Bone marrow (tissue), 2 donors: ENCODE results near the gene ANKRD6.

Experiments used
- DNase-seq, 2 donors: peaks; one replicate each; lab custom pipeline; 2025; lab: John Stamatoyannopoulos, UW

Gene ANKRD6

DNA sequence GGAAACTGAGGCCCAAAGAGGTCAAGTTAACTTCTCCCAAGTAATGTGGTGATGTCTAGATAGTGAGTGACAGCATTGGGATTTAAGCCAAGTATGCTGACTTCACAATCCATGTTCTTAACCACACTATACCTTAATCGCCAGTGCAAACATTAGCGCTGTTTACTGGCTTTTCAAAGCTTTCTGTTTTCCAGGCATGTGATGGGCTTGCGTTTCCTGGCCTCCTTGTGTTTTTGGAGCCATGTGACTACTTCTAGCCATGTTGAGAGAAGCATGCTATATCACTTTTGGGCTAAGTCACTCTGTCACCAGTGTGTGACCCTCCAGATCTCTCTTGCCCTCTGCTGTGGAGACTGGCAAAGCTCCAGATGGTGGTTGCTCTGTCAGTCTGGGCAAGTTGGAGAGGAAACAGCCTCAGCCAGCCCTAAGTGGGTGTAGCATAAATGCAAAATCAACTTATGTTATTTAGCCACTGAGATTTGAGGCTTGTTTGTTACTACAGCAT is 76.9 kb downstream of the ANKRD6 start:
- peak in 1 of 2 donors; percentile 2 for DNase-seq

DNA sequence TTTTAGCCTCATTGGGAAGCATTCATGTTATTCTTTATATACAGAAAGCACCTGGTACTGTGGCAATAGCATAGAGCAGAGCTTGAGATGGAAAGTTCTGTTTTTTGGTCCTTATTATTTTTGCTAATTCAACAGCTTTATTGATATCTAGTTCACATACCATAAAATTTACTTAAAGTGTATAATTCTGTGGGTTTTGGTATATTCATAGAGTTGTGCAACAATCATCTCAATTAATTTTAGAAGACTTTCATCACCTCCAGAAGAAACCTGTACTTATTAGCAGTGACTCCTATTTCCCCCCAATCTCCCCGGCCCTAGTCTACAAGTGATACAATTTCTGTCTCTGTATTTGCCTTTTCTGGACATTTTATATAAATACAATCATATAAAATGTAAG is 77.4 kb downstream of the ANKRD6 start:
- DNase-seq: no peak

DNA sequence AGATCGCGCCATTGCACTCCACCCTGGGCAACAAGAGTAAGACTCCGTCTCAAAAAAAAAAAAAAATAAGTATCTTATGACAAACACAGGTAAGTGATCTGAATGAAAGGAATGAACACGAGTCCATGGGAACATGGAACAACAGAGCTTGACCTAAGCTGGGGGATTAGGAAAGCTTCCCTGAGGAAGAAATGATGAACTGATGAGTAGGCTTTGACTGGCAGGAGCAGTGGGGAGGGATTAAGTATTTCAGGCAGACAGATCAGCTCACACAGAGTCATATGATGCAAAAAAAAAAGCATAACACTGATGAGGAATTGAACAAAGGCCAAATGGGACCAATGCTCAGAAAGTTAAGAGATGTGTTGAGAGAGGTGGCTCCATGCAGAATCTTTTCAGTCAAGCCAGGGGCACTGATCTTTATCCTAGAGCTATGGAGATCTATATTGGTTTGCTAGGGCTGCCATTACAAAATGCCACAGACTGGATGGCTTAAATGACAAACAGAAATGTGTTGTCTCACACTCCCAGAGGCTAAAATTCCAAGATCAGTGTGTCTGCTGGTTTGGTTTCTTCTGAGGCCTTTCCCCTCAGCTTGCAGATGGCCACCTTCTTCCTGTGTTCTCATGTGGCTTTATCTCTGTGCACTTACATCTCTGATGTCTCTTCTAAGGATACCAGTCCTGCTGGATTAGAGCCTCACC is 85.6 kb downstream of the ANKRD6 start:
- DNase-seq: no peak

DNA sequence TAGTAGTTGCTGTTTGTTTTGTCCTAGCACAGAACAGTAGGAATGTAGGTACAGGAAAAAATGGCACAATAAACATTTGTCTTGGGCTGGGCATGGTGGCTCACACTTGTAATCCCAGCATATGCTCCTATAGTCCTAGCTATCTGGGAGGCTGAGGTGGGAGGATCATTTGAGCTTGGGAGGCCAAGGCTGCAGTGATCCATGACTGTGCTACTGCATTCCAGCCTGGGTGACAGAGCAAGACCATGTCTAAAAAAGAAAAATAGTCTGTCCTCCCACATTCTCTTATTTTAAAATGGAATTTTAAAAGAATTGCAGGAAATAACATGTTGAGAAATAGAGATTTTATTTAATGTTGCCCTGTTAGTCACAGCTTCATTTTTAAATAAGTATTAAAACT is 87.8 kb downstream of the ANKRD6 start:
- DNase-seq: no peak

DNA sequence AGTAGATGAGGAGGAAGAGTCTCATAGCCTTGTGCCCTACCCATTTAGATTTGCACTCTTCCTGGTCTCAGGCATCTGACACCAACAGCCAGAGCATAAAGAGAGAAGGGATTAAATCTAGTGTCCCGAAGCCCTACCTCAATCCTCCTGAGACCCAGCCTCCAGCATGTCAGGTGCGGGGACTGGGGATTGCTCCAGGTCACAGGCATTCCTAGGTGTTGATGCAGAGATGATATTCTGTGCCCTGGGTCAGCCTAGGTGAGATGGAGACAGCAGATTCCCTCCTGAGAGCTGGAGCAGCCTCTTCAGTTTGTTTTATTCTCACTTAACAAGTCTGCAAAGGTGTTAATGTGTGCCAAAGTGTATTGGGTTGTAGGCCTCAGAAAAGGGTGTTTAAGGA is 89.8 kb downstream of the ANKRD6 start:
- no peak for DNase-seq

DNA sequence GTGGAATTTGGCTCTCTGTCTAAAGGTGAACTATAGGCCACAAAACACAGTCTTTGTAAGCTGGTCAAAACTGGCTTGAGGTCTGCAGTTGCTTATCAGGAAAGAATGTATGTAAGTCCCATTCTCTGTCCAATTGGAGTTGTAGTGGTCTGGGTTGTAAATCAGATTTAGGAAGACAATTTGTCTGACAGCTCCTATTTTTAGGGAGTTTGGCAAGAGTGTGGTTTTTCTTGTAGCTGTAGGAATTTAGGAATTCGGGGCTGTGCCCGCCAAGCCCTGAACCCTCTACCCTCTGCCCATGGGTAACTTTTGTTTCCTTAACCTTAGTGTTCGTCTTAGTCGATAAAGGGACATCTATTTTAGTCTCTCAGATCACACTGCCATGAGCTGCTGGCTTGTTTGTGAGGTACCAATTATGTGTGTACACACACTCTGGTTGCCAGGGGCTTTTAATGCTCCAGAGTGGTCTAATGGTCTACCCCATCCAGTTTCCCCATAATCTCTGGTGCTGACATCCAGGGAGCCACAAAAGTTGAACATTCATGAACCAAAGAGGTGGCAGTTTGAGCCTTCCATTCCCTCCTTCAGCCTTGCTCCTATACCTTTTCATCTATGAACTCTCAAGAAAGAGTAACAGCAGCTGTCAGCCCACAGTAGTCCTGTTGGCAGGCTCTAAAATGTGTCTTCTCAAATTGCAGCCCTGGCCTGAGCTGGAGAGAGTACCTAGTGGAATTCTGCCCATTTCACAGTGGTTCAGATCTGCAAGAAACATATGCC is 93.0 kb downstream of the ANKRD6 start:
- DNase-seq: no peak

DNA sequence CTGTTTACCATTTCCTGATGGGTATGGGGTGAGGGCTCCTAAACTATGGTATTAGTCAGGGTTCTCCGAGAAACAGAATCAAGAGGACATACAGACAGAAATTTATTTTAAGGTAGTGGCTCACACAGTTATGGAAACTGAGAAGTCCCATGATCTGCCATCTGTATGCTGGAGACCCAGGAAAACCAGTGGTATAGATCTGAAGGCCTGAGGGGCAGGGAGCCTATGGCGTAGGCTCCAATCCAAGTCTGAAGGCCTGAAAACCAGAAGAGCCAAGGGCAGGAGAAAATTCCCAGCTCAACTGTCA is 93.6 kb downstream of the ANKRD6 start:
- no peak for DNase-seq

DNA sequence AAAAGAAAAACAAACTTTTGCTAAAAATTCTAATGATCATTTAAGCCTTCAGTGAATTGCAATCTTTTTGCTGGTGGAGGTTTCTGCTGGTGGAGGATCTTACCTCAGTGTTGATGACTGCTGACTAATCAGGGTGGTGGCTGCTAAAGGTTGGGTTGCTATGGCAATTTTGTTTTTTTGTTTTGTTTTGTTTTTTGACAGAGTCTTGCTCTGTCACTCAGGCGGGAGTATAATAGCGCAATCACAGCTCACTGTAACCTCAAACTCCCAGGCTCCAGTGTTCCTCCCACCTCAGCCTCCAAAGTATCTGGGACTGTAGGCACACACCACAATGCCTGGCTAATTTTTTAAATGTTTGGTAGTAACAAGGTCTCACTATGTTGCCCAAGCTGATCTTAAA is 94.7 kb downstream of the ANKRD6 start:
- DNase-seq: no peak

DNA sequence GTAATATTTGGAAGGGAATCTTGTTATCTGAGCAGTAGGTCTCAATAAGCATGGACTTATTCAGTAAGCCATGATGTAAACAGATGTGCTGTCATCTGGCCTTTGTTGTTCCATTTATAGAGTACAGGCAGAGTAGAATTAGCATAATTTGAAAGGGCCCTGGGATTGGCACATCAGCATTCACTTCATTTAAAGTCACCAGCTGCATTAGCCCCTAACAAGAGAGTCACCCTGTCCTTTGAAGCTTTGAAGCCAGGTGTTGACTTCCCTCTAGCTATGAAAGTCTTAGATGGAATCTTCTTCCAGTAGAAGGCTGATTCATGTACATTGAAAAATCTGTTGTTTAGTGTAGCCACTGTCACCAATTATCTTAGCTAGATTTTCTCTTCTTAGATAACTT is 95.9 kb downstream of the ANKRD6 start:
- peak in 1 of 2 donors; percentile 4 for DNase-seq

DNA sequence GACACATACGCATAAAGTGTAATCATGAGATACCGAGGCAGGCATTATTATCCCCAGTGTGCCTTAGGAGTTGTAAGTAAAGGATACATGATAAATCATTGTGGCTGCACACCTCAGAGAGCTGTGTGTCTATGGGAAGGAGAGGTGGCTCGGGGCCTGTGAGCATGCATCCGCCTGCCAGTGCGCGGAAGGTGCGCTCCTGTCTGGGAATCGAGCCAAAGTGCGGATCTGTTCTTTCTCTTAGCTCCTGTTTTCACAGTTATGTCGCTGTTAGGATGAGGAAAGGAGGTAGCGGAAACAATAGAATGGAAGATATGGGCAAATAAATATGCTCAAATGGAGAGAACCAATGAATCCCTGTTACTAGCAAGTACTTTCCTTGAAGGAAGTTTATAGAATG is 98.0 kb downstream of the ANKRD6 start:
- no peak for DNase-seq

DNA sequence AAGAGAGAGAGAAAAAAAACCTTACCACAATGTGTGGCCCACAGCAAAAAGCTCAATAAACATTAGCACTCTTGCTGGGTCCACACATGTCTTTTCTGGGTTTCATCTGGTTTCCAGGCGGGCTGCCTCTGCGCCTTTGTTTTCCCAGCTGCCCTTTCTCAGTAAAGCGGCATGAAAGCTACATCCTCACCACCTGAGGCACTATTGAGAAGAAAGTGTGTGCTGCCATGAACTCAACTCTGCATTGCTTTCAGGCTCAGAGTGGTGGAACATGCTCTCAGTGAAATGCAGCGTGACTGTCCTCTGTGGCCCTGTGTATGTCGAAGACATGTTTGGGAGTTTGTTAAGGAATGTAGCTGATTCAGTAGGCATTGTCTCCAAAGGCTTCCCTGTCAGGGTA is 103.3 kb downstream of the ANKRD6 start:
- DNase-seq: no peak

DNA sequence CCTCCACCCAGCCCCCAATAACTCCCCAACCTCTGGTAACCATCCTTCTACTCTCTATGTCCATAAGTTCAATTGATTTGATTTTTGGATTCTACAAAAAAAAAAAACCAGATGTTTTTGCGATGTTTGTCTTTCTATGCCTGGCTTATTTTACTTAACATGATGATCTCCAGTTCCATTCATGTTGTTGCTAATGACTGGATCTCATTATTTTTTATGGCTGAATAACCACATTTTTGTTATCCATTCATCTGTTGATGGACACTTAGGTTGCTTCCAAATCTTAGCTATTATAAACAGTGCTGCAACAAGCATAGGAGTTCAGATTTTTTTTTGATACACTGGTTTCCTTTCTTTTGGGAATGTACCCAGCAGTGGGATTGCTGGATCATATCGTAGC is 106.8 kb downstream of the ANKRD6 start:
- DNase-seq: no peak

DNA sequence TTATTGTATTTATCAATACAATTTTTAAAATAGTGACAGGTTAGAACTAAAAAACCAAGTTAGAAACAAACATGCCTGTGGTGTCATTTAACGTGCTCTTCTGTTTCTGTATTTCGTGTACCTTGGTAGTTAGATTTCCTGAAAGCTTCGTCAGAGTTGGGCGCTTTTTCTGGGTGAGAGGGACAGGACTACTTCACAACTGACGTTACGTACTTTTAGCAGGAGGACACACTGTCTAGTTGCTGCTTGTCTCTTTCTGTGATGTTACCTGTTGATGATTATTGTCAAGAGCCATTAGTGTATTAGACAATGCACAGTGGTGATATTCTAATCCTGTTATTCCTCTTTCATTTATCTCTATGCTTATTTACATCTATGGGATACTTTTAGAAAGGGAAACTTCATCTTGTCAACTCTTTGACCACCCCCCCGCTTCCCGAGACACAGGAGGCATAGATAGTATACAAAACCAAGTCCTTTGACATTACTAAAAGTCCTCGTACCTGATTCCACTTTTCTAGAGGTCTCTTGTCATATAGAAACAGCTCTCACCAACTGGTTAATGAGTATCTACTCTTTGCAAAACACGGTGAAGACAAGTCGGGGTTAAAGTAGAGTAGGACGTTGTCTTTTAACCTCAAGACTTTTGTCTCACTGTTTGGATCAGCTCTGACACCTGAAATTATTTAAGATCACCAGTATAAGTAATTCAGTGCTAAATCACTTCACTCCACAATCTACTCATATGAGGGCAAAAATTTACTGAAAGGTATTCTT is 109.3 kb downstream of the ANKRD6 start:
- DNase-seq: no peak

DNA sequence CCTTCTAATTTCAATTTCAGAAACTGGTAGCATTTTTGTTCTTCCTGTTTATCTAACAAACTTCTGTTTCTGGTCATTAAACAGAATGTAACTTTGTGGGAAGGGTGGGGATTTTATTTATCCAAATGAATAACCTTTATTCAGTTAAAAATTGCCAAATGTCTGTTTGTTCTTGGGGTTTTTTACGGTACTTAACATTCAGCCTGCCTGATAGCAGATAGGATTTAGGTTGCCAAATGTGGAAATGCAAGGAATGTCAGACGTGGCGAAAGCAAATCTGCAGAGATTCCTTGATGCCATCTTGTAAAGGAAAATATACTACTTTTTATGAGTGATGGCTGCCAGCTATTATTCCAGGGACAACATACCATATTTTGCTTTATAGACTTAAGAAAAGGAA is 109.9 kb downstream of the ANKRD6 start:
- no peak for DNase-seq

DNA sequence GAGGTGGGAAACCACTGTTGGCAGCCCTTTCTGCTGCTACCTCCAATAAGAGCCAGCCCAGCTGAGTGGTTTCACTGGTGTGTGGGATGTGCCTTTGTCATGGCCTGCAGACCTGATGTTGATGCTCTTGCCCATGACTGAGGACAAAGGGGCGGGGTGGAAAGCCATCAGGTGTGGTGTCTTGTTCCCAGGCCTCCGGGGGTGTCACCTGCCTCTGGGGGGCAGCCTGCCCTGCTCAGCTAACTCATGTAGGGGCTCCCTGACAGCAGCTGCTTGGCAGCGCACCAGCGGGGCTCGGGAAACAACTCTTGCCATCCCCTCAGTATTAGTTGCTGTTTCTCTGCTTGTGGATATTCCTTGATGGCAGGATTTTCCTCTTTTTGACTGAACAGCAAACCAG is 114.3 kb downstream of the ANKRD6 start:
- DNase-seq: no peak

DNA sequence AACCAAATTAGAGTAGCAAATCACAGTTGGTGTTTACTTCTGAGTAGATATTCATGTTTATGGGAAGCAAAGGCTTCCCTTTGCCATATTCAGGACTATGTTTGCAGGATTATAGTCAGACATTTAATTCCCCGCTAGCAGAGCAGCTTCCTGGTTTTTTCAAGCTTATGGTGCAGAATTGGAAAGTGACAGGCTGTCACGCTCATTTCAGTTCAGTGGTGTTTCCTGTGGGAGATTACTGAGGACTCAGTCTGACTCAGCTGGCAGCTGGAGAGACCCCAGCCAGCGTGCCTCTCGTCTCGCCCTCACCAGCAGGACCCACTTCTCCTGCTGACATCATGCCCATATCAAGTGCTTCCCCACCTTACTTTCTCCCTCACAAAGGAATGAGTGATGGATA is 120.5 kb downstream of the ANKRD6 start:
- no peak for DNase-seq

DNA sequence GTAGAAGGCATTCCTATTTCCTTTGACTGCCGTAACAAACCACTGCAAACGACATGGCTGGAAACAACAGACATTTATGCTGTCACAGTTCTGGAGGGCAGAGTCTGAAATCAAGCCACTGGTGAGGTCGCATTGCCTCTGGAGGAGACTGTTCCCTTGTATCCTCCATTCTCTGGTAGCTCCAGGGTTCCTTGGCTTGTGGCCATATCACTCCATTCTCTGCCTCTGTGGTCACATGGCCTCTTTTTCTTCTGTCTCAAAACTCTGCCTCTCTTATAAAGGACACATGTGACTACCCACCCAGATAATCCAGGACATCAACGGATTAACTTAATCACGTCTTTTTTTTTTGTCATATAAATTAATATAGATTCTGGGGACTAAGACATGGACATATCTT is 121.2 kb downstream of the ANKRD6 start:
- no peak for DNase-seq

DNA sequence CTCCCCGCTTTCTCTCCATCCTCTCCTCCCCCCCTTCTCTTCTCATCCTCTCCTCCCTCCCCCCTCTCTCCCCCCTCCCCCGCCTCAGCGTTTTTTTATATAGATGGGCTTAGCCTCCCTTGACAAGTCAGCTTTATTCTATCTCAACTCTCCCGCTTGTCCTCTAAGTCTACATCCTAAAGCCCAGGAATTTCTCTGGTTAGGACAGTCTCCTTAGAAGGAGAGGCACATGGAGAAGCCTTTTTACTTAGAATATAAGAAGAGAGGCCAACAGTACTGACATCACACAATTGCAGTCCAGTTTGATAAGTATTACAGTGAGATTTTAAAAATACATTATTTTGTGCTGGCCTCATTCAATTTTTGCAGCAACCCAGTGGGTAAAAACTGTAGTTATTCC is 122.1 kb downstream of the ANKRD6 start:
- DNase-seq: no peak

DNA sequence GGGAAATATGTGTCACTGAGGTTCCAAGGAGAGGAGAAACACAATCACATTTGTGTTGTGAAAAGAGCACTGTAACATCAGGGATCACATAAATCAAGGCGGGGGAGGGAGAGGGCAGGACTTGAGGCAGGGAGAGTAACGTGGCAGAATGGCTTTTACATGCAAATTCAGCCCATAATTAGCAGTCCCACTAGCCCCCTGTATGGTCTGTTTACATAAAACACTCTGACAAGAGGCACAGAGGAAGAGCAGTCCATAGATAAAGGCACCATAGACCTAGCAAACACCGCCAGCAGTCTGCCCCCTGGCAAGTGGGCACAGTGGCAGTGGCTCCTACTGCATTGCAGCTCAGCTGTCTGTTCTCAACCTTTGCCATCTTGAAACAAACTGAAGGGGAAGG is 122.9 kb downstream of the ANKRD6 start:
- no peak for DNase-seq

DNA sequence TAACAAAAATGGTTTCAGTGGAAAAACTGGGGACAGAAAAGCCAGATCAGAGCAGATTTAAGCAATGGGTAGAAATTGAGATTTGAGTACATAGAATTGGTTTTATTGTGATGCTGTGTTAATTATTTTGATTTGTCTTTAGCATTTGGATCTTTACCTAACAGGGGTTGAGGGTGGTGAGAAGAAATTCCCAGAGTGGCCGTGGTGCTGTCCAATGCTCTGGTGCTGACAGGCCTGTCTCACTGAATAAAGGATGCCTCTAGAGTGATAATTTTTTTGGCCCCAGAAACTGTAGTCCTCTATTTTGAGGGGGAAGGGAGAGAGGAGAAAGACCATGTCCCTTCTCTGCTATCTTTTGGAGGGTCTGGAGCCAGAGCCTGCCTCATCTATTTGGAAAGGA is 126.5 kb downstream of the ANKRD6 start:
- DNase-seq: no peak

DNA sequence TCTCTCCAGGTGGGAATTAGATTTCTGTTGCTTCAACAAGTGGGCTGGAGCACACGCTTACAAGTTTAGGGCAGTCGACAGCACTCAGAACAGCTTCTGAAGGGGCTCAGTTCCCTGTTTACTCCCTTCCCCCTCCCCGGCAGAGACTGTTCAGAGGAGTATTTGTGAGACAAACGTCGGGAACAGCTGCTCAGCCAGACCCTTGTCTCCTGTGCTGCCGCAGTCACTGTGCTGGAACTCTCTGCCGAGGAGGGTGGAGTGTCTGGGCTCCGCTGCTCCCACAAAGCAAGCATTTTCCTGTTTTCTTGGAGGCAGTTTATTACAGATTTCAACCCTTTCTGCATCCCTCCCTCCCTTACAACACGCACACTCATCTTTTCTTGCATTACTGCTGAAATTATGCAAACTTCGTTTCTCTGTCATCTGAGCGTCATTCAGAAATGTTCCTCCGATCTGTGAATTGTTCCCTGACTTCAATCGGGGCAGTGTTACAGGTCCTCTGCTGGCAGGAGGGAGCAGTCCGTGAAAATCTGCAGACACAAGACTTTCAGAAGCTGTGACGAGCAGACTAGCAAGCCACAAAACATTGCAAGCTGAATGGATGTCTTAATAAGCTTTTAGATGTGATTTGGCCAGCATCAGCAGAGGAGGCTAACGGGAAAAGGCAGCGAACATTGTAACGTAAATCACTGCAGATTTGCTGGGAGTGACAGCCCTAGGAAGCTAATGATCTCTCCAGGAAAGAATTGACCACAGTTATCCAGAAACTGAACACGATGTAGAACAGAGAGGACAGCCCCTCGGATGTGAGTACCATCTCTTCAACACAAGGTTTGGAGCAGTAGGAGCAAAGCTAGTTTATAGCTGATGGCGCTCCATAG is 129.4 kb downstream of the ANKRD6 start:
- DNase-seq: no peak

DNA sequence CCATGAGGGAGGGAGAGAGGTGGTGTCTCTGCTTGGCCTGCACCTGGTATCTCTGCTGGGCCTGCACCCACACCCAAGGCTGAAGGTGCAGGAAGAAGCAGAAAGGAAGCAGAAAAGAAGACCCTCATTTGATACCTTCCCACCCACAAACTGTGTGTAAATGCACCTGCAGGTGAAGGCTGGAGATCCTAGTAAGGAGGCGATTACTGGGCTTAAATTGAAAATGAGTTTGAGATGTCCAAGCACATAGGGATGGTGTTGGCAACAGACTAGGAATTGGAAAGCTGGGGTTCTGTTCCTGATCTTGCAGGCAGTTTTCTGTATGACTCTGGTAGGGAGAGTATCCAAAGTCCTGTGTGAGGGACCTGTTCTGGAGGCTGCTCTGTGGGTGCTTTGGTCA is 130.9 kb downstream of the ANKRD6 start:
- no peak for DNase-seq
